NCI-H128 (cell line): ENCODE data around the gene GABARAP.

Experiments used
- DNase-seq: peaks from one replicate; lab custom pipeline; 2025; ENCODE audit not compliant: unreplicated experiment; lab: John Stamatoyannopoulos, UW

GABARAP gene

DNA sequence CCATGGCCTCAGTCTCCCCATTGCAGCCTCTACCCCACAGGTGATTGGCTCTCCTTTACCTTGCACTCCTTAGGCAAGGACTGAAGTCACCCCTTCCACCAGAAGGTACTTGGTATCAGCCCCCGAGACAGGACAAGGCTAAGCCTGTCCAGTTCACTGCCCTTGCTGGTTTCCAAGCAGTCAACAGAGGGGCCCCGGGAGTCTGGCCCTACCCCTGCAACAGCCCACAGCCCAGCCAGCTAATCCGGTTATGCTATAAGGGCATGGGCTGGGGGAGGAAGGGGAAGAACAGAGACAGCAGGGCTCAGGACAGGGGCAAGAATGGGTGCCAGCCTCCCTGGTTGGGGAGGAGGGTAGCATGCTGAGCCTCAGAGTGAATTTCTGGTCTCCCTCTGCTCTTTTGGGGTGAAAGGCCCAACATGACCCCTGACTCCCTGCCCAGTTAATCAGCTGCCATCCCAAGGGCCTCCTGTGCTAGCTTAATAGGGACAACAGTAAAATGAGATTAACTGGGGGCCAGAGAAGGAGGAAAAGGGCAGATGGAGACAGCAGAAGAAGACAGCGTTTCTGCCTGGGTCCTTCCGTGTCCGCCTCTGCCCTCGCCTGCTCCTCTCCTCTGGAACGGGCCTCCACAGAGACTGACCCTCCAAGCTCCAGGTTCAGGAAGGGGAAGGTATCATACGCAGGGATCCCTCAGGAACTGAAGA is 33.3 kb downstream of the GABARAP start:
- DNase-seq, result no peak

DNA sequence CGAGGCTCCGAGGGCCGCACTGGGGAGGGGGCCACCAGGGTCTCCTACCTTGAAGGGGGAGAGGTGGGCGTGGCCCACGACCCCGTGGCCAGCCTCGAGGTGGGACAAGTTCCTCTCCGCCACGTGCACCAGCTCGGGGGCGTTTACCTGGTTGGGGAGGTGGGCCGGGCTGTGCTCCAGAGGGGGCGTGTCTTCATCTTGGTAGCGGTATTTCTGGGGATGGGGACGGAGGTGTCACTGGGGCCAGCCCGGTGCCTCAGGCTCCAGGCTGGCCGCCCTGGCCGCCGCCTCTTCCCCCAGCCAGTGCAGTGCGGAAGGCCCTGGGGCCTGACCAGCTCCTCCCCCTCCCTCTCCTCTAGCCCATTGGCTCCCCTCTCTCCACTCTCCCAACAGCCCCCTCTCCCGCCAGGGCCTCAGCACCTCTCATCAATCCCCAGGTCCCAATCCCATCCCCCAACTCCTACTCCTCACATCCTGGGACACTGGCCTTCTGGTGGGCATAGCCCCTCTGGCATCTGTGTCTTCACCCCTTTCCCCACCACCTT is 34.1 kb downstream of the GABARAP start:
- no peak for DNase-seq

DNA sequence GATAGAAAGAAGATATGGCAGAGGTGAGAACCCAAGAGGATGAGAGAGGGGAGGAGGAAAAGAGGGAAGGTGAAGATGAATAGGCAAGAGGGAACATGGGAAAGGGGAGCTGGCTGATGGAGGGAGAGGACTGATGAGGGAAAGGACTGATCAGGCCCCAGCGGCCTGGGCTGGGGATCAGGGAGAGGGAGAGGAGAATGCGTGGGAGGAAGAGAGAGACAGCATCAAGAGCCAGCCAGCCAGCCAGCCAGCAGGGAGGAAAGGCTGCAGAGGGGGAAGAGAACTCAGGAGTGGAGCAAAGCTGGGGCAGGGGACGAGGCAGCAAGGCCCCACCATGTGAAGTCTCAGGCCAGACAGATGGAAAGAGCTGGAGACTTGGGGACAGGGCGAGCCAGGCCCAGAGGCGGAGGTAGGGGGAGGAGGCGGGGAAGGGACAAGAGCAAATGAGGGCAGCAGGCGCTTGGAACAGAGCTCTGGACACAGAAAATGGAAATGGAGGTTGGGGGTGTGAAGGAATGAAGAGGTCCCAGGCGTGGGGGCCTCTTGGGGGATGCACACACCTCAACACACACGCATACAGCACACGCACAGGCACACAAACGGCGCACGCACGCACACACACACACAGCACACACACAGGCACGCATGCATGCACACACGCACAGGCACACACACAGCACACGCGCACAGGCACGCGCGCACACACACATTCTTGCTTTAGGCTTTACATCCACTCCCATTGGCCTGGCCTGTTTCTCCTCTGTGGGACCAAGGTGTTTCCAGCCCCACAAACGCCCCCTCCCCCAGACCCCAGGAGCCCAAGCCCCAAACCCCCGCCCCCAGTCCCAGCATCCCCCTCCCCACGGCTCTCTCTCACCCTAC is 34.9 kb downstream of the GABARAP start:
- no peak for DNase-seq

DNA sequence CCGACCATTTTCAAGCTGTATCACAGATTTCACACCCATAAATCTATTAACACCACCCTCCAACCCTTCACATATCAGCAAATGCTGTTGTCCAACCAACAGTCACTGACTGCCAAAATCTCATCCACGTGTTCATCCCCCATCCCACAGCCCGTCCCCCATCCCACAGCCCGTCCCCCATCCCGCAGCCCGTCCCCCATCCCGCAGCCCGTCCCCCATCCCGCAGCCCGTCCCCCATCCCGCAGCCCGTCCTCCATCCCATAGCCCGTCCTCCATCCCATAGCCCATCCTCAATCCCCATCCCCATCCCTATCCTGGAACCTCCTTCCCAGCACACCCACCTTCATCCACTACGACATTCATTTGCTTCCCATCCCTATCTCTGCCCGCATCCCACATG is 36.7 kb downstream of the GABARAP start:
- DNase-seq, result no peak

DNA sequence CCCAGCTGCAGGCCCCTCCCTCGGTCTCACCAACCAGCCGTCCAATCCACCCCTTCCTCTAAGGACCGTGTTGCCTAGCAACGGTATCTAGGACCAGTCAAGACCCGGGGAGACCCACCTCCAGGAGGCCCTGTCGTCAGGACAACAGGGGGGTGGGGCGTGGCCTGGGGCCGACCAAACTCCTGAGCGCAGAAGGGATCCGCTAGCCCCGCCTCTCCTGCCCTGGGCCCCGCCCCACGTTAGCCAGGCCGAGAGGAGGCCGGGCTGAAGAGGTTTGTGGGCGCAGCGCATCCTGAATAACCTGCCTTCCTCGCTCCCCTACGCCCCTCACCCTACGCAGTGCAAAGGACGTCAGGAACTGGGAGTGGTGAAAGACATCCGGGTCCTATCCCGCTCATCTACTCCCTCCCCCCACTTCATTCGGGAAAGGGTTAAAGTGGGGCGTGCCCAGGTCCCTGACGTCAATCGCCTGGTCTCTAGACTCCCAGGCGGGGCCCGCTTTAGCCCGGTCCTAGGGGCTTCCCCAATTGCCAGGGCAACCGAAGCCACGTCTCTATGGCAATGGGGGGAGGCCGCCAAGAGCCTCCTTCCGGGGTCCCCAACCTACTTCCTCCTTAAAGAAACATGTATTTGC is 37.3 kb downstream of the GABARAP start:
- DNase-seq, result peak; percentile 92

GRCh38 chr17:7204336-7204735 is 37.9 kb downstream of the GABARAP start:
- DNase-seq, result peak; percentile 38

- DNase-seq, result no peak
Measured at GRCh38 chr17:7203391-7203790, 38.9 kb downstream of the GABARAP start.

- no peak for DNase-seq
Measured at GRCh38 chr17:7196651-7197401, 45.4 kb downstream of the GABARAP start.

DNA sequence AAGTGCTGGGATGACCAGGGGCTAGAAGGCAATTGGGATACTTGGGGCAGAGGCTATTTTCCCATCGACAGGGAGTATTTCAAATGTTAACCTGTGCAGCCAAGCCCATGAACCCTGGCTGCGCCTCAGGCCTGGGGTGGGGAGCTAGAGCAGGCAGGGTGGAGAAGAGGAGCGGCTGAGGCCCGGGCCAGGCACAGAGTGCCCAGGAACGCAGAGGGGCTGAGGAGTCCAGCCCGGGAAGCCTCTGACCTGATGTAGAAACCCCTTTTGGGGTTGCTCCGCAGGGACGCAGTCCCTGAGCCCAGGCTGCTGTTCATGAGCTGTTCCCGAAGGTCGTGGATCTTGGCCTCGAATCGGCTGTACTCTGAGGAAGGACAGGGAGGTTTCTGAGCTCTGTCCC is 46.3 kb downstream of the GABARAP start:
- no peak for DNase-seq

DNA sequence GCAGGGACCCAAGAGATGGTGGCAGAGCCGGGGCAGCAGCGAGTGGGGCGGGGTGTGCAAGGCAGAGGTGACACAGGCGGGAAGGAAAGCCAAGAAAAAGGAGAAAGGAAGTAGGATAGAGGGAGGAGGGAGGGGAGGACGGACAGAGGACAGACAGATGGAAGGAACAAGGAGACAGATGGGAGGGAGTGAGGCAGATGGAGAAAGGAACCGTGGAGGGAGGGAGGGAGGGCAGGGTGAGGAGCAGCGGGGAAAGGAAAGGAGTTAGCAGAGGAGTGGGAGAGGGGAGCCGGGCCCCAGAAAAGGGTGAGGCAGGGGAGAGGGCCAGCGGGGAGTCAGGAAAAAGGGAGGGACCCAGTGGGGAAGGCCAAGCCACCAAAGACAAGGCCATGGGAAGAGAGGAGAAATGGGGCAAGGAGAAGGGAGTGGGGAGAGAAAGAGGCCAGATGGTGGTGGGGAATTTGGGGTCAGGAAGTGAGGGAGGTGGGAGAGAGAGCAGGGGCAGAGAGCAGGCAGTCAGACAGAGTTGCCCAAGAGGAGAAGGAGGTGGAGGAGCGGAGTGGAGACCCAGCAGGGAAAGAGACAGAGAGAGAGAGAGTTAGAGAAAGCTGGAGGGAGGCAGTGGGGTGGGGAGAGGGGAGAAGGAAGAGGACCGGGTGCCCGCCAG is 49.8 kb downstream of the GABARAP start:
- no peak for DNase-seq

GRCh38 chr17:7191571-7192270 is 50.5 kb downstream of the GABARAP start:
- no peak for DNase-seq

DNA sequence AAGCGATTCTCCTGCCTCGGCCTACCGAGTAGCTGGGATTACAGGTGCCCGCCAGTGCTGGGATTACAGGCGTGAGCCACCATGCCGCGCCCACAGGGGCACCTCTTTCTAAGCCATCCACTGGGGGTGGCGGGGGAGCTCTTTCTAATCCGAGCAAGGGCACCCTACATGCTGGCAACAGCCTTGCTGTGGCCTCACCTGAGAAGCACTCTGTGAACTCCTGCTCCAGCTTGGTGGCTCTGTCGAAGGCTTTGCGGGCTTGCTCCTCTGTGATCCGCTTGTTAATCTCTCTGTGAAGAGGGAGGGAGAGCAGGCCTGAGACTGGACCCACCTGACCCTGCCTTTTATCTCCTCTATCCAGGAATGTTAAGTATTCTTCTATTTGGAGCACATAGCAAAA is 51.2 kb downstream of the GABARAP start:
- DNase-seq, result no peak

- no peak for DNase-seq
Measured at GRCh38 chr17:7190276-7190917, 51.9 kb downstream of the GABARAP start.
